Thyroid gland (tissue), 4 donors: ENCODE measurements around the gene ZNF423. TPM values are rescaled to one million over a fixed set of nuclear protein-coding genes. Genes with fewer than 3 reads are reported as not detected.

Experiments
- DNase-seq, 2 donors: peaks; one replicate each; pipeline ENCODE4 v3.0.0-alpha.2; 2019
- H3K27ac ChIP-seq, 3 donors: fragments of 200-600 bp; sonication (generic); 1 replicate in 2 of 3; 2 replicates in 1 of 3; pipeline ENCODE4 v1.5.1; 2016 to 2019; ENCODE audit warnings: mild to moderate bottlenecking in 1 of 3, moderate library complexity in 1 of 3
- H3K27me3 ChIP-seq: fragments of 200-600 bp; sonication (generic); one replicate; pipeline ENCODE4 v1.5.1; 2019
- H3K36me3 ChIP-seq, 2 donors: fragments of 200-600 bp; sonication (generic); one replicate each; pipeline ENCODE4 v1.5.1; 2016 to 2019
- H3K4me1 ChIP-seq, 2 donors: fragments of 200-600 bp; sonication (generic); one replicate each; pipeline ENCODE4 v1.5.1; 2017 to 2019
- H3K4me3 ChIP-seq, 3 donors: fragments of 200-600 bp; sonication (generic); replicated peaks in 1 of 3; 1 replicate in 2 of 3; 2 replicates in 1 of 3; pipeline ENCODE4 v1.5.1; 2016; ENCODE audit warnings: mild to moderate bottlenecking in 1 of 3
- H3K9me3 ChIP-seq: fragments of 200-600 bp; sonication (generic); one replicate; pipeline ENCODE4 v1.5.1; 2017
- CTCF ChIP-seq, 6 experiments: fragments of 200-600 bp in 3 of 6; fragments of 450-650 bp in 3 of 6; sonication (generic) in 3 of 6; IDR thresholded peaks; one replicate each; pipeline ENCODE4 v1.5.1; 2016 to 2019; ENCODE audit warnings: antibody characterized with exemption in 6 of 6, mild to moderate bottlenecking in 2 of 6, inconsistent platforms in 1 of 6, moderate library complexity in 1 of 6
- POLR2A ChIP-seq, 2 donors: fragments of 450-650 bp; IDR thresholded peaks; one replicate each; pipeline ENCODE4 v1.6.1; 2017; ENCODE audit warnings: antibody characterized with exemption in 2 of 2, mild to moderate bottlenecking in 2 of 2, moderate library complexity in 1 of 2
- WGBS, 2 donors: methylation state at CpG; one replicate each; pipeline ENCODE4 v1.1.5; 2017; 5-methylcytosine and 5-hydroxymethylcytosine counted together
- intact Hi-C: fragments of 100-400 bp; cut with DNase I; formaldehyde crosslinking; loops from one replicate; pipeline ENCODE4 v1.15.1; 2023
- total RNA-seq, 4 donors: library from RNA; depleted of rRNA; stranded (reverse); fragments of >200 nt; gene quantifications; one replicate each; pipeline ENCODE4 v1.2.3, GENCODE V29; 2016

ZNF423 gene
- total RNA-seq, 4 donors from 2014 or later, result 7.4 to 10.0 (median 8.5) TPM

DNA sequence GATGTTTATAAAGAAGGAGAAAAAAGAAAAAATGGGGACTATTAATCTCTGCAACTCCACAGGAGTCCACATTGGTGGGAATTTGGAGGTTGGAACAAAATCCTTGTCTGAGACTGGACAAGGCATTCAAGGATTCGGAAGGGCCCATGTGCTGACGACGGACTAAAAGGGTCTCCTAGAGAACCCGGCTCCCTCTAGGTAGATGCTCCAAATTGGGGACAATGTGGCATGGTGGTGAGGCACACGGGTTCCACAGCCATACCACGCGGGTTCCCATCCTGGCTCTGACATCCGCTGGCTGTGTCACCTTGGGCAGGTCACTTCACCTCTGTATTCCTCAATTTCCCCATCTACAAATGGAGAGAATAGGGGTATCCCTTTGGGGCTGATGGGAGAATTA lies 254.9 kb downstream of the ZNF423 start:
- no peak for DNase-seq
- TF ChIP-seq POLR2A (IDR thresholded peaks at IDR 0.05) (no peak), CTCF (IDR thresholded peaks at IDR 0.05) (no peak)
- Histone ChIP-seq H3K4me1 (peaks cover 7 to 9% of the 10 kb centered on the region in 2 donors), H3K4me3 (no peak overlapping the region), H3K27ac (no peak overlapping the region), H3K36me3 (no peaks in the 10 kb centered on the region), H3K9me3 (no peaks in the 10 kb centered on the region), H3K27me3 (no peaks in the 10 kb centered on the region)
- intact Hi-C loops, result no loop called here
- WGBS, 2 donors, result 86 to 96% methylated on average over 8 of the region's 8 CpGs

DNA sequence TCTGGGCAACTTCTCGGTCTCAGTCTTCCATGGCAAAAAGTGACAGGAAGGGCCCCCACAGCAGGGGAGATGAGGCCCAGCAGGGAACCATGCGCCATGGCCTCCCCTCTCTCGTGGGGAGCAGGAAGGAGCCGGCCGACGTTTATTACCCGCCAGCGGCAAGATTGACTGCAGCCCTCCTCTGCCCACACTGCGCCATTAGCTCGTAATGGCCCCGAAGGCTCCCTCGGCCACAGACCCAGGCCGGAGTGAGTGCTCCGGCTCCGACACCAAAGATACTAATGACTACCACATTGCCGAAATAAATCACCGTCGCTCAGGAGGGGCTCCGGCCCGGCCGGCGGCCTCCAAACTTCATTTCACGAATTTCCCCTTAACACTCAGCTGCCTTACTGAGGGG lies 255.4 kb downstream of the ZNF423 start:
- 92 to 95% methylated on average over 19 to 23 of the region's 23 CpGs for WGBS, 2 donors
- H3K27ac ChIP-seq, result no peak overlapping the region
- intact Hi-C loops, result no loop called here
- H3K36me3 ChIP-seq, result no peaks in the 10 kb centered on the region
- no peaks in the 10 kb centered on the region for H3K9me3 ChIP-seq
- H3K4me1 ChIP-seq, result peaks cover 7 to 9% of the 10 kb centered on the region in 2 donors
- TF ChIP-seq POLR2A (IDR thresholded peaks at IDR 0.05) (no peak), CTCF (IDR thresholded peaks at IDR 0.05) (no peak)
- H3K27me3 ChIP-seq, result no peaks in the 10 kb centered on the region
- no peak overlapping the region for H3K4me3 ChIP-seq
- no peak for DNase-seq

- Histone ChIP-seq H3K4me1 (peaks cover 7 to 9% of the 10 kb centered on the region in 2 donors), H3K9me3 (no peaks in the 10 kb centered on the region), H3K27ac (no peak overlapping the region), H3K36me3 (no peaks in the 10 kb centered on the region), H3K4me3 (no peak overlapping the region), H3K27me3 (no peaks in the 10 kb centered on the region)
- intact Hi-C loops, result loop anchor here (10.0 kb wide), 1 partner anchor 265 kb away; no protein-coding TSS in a partner anchor
- 87 to 88% methylated on average over 8 of the region's 8 CpGs for WGBS, 2 donors
- no peak for TF ChIP-seq POLR2A (IDR thresholded peaks at IDR 0.05)
- no peak for TF ChIP-seq CTCF (IDR thresholded peaks at IDR 0.05)
- DNase-seq, result no peak
Observed at GRCh38 chr16:49599704-49600103, 256.2 kb downstream of the ZNF423 start.

DNA sequence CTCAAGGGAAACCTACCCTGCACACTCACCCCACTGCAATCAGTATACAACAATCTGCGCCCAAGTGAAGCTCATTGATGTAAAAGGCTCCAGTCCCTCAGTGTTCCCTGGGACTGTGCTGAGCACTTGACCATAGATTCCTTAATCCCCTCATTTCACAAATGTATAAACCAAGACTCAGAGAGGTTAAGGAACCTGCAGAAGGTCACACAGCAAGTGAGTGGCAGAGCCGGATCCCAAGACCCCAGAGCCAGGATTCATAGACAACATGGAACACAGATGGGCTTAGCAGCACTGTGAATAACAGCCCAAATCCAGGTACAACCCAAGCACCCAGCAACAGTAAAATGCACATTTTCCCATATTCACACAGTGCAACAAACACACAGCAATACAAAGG lies 256.6 kb downstream of the ZNF423 start:
- H3K4me1 ChIP-seq, result peaks cover 7 to 9% of the 10 kb centered on the region in 2 donors
- H3K4me3 ChIP-seq, result no peak overlapping the region
- DNase-seq, result no peak
- no peak for TF ChIP-seq CTCF (IDR thresholded peaks at IDR 0.05)
- no peak for TF ChIP-seq POLR2A (IDR thresholded peaks at IDR 0.05)
- no peak overlapping the region for H3K27ac ChIP-seq
- no peaks in the 10 kb centered on the region for H3K27me3 ChIP-seq
- WGBS, 2 donors, result 94 to 96% methylated on average over 2 of the region's 2 CpGs
- no peaks in the 10 kb centered on the region for H3K9me3 ChIP-seq
- no peaks in the 10 kb centered on the region for H3K36me3 ChIP-seq
- intact Hi-C loops, result loop anchor here (10.0 kb wide), 1 partner anchor 266 kb away; no protein-coding TSS in a partner anchor

GRCh38 chr16:49598383-49599170 lies 257.3 kb downstream of the ZNF423 start:
- DNase-seq, result no peak
- H3K4me1 ChIP-seq, result peaks cover 7 to 9% of the 10 kb centered on the region in 2 donors
- intact Hi-C loops, result loop anchor here (10.0 kb wide), 1 partner anchor 266 kb away; no protein-coding TSS in a partner anchor

More at GRCh38 chr16:49598383-49599170, 257.3 kb downstream of the ZNF423 start:
- H3K9me3 ChIP-seq, result no peaks in the 10 kb centered on the region
- WGBS, 2 donors, result 92 to 93% methylated on average over 8 of the region's 8 CpGs
- H3K4me3 ChIP-seq, result no peak overlapping the region
- H3K27ac ChIP-seq, result no peak overlapping the region
- no peaks in the 10 kb centered on the region for H3K36me3 ChIP-seq
- TF ChIP-seq POLR2A (IDR thresholded peaks at IDR 0.05) (no peak), CTCF (IDR thresholded peaks at IDR 0.05) (no peak)
- no peaks in the 10 kb centered on the region for H3K27me3 ChIP-seq
